ENCODE measurements around the gene PTPN1. TPM values are rescaled to one million over a fixed set of nuclear protein-coding genes. Genes with fewer than 3 reads are reported as not detected.

The PTPN1 gene
- polyA plus RNA-seq, 1 donor (not counting 4 experiments of a cell fraction or from before 2014, with no cell fraction given): 61.6 TPM

DNA sequence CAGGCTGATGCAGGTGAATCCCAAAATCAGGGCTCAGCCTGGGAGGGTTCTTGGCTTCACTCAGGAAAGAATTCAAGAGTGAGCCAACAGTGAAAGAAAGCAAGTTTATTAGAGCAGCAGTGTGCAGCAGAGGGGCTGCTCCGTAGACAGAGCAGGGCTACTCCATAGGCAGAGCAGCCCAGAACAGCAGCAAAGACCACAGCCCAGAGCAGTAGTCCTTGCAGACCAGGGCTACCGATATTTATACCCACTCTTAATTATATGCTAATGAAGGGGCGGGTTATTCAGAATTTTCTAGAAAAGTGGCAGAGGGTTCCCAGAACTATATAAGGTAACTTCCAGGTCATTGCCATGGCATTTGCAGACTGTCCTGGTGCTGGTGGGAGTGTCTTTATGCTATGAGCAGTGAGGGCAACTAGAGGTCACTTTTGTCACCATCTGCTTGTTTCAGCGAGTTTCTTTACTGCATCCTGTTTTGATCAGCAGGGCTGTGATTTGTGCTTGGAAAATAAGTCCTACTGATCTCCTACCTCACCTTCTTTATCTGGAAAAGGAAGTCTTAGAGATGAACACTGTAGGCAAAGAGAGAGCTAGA is 39.8 kb upstream of the PTPN1 start:
- Histone ChIP-seq H3K27ac (ENCODE audit: control insufficient read depth, insufficient read depth, low read length) (no peak overlapping the region), H3K4me2 (ENCODE audit: control insufficient read depth, extremely low read depth, insufficient read depth, low read depth, low read length) (no peak overlapping the region), H2AFZ (ENCODE audit: control insufficient read depth, low read length) (no peak overlapping the region), H3K9ac (ENCODE audit: control insufficient read depth, extremely low read depth, insufficient read depth, low read length) (no peak overlapping the region), H3K36me3 (ENCODE audit: control insufficient read depth in 2 of 2, extremely low read depth in 1 of 2, insufficient read depth in 2 of 2, low read length in 2 of 2) (no peaks in the 10 kb centered on the region), H3K4me1 (ENCODE audit: control insufficient read depth, extremely low read depth, insufficient read depth, low read length) (peaks cover 12% of the 10 kb centered on the region), H3K9me3 (ENCODE audit: control insufficient read depth, low read depth, low read length) (no peaks in the 10 kb centered on the region), H3K4me3 (ENCODE audit: control insufficient read depth in 2 of 3, extremely low read depth in 1 of 3, insufficient read depth in 2 of 3, low read depth in 1 of 3, low read length in 3 of 3) (no peak overlapping the region), H4K20me1 (ENCODE audit: control insufficient read depth, extremely low read depth, insufficient read depth, low read length) (no peaks in the 10 kb centered on the region), H3K79me2 (ENCODE audit: control insufficient read depth, insufficient read depth, low read length) (no peaks in the 10 kb centered on the region), H3K27me3 (ENCODE audit: control insufficient read depth, extremely low read depth, insufficient read depth, low read length) (no peaks in the 10 kb centered on the region), H3K9me1 (ENCODE audit: control insufficient read depth, extremely low read depth, insufficient read depth, low read length) (no peaks in the 10 kb centered on the region)
- TF ChIP-seq EZH2 (IDR thresholded peaks at IDR 0.05; ENCODE audit: low read length): no peak
- TF ChIP-seq, protein P1, sequence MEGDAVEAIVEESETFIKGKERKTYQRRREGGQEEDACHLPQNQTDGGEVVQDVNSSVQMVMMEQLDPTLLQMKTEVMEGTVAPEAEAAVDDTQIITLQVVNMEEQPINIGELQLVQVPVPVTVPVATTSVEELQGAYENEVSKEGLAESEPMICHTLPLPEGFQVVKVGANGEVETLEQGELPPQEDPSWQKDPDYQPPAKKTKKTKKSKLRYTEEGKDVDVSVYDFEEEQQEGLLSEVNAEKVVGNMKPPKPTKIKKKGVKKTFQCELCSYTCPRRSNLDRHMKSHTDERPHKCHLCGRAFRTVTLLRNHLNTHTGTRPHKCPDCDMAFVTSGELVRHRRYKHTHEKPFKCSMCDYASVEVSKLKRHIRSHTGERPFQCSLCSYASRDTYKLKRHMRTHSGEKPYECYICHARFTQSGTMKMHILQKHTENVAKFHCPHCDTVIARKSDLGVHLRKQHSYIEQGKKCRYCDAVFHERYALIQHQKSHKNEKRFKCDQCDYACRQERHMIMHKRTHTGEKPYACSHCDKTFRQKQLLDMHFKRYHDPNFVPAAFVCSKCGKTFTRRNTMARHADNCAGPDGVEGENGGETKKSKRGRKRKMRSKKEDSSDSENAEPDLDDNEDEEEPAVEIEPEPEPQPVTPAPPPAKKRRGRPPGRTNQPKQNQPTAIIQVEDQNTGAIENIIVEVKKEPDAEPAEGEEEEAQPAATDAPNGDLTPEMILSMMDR (optimal IDR thresholded peaks at IDR 0.05 in 1 of 3, IDR thresholded peaks at IDR 0.05 in 1 of 3, conservative IDR thresholded peaks at IDR 0.05 in 1 of 3; ENCODE audit: extremely low read depth in 1 of 3, insufficient read depth in 2 of 3, low read length in 3 of 3): no peak
- DNase-seq (ENCODE audit: low read depth, low spot score) (no peak), FAIRE-seq (no peak)
- dilution Hi-C loops (cut with MboI; ENCODE audit: extremely low pct_ligation_motif_present, low sequenced_read_pairs): no loop called here

DNA sequence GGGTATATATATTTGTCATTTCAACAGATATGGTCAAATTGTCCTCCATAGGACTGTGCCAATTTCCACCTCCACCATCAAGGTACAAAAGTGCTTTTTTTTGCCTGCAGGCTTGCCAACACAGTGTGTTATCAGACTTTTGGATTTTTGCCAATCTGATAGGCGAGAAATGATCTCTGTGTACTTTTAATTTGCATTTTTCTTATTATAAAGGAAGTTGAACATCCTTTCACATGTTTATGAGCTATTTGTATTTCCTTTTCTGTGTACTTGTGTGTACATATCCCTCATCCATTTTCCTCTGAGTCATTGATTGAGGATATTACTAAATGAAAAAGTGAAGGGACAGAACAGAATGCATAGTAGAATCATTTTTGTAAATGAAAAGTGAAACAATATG is 39.0 kb upstream of the PTPN1 start:
- H3K9me1 ChIP-seq (ENCODE audit: control insufficient read depth, extremely low read depth, insufficient read depth, low read length): no peaks in the 10 kb centered on the region
- no peak for FAIRE-seq
- no peaks in the 10 kb centered on the region for H3K79me2 ChIP-seq (ENCODE audit: control insufficient read depth, insufficient read depth, low read length)
- TF ChIP-seq, protein P1 (optimal IDR thresholded peaks at IDR 0.05 in 1 of 3, IDR thresholded peaks at IDR 0.05 in 1 of 3, conservative IDR thresholded peaks at IDR 0.05 in 1 of 3; ENCODE audit: extremely low read depth in 1 of 3, insufficient read depth in 2 of 3, low read length in 3 of 3): no peak
- no peak for TF ChIP-seq EZH2 (IDR thresholded peaks at IDR 0.05; ENCODE audit: low read length)
- H3K4me3 ChIP-seq (ENCODE audit: control insufficient read depth in 2 of 3, extremely low read depth in 1 of 3, insufficient read depth in 2 of 3, low read depth in 1 of 3, low read length in 3 of 3): no peak overlapping the region
- H2AFZ ChIP-seq (ENCODE audit: control insufficient read depth, low read length): no peak overlapping the region
- H3K27ac ChIP-seq (ENCODE audit: control insufficient read depth, insufficient read depth, low read length): no peak overlapping the region
- no peaks in the 10 kb centered on the region for H4K20me1 ChIP-seq (ENCODE audit: control insufficient read depth, extremely low read depth, insufficient read depth, low read length)
- H3K9me3 ChIP-seq (ENCODE audit: control insufficient read depth, low read depth, low read length): no peaks in the 10 kb centered on the region
- dilution Hi-C loops (cut with MboI; ENCODE audit: extremely low pct_ligation_motif_present, low sequenced_read_pairs): no loop called here
- peaks cover 15% of the 10 kb centered on the region for H3K4me1 ChIP-seq (ENCODE audit: control insufficient read depth, extremely low read depth, insufficient read depth, low read length)
- no peak overlapping the region for H3K4me2 ChIP-seq (ENCODE audit: control insufficient read depth, extremely low read depth, insufficient read depth, low read depth, low read length)
- no peak overlapping the region for H3K9ac ChIP-seq (ENCODE audit: control insufficient read depth, extremely low read depth, insufficient read depth, low read length)
- DNase-seq (ENCODE audit: low read depth, low spot score): no peak
- H3K36me3 ChIP-seq (ENCODE audit: control insufficient read depth in 2 of 2, extremely low read depth in 1 of 2, insufficient read depth in 2 of 2, low read length in 2 of 2): no peaks in the 10 kb centered on the region
- H3K27me3 ChIP-seq (ENCODE audit: control insufficient read depth, extremely low read depth, insufficient read depth, low read length): no peaks in the 10 kb centered on the region

All from keratinocyte (primary cell).